HFF-Myc (cell line): ENCODE measurements around the gene PLD5.

ENCODE experiments used
- DNase-seq: peaks from one replicate; pipeline ENCODE4 v3.0.0-alpha.2; 2011; ENCODE audit warnings: low read depth; ENCODE audit errors: extremely low read depth
- H3K4me3 ChIP-seq: replicated peaks from 2 replicates; pipeline ENCODE4 v1.5.1; 2011; ENCODE audit warnings: low read depth, mild to moderate bottlenecking, control low read depth, low read length
- CTCF ChIP-seq: IDR thresholded peaks from 2 replicates; pipeline ENCODE4 v1.5.1; 2012; ENCODE audit warnings: mild to moderate bottlenecking, low read depth, low read length, control low read depth; ENCODE audit errors: missing control alignments

The PLD5 gene

GRCh38 chr1:242430956-242431355 lies 93.5 kb downstream of the PLD5 start:
- no peak overlapping the region for H3K4me3 ChIP-seq
- TF ChIP-seq CTCF, result no peak
- DNase-seq, result no peak

- DNase-seq, result no peak
- TF ChIP-seq CTCF, result no peak
- H3K4me3 ChIP-seq, result no peak overlapping the region
These were observed 95.9 kb downstream of the PLD5 start for GRCh38 chr1:242428399-242429190.

- no peak for TF ChIP-seq CTCF
- no peak for DNase-seq
- no peak overlapping the region for H3K4me3 ChIP-seq
These were observed 97.0 kb downstream of the PLD5 start for GRCh38 chr1:242427519-242427918.

- no peak overlapping the region for H3K4me3 ChIP-seq
- TF ChIP-seq CTCF, result no peak
- DNase-seq, result no peak
These were observed 98.1 kb downstream of the PLD5 start for GRCh38 chr1:242426271-242426905.

- no peak for DNase-seq
- TF ChIP-seq CTCF, result no peak
These were observed 99.3 kb downstream of the PLD5 start for GRCh38 chr1:242425232-242425631.

GRCh38 chr1:242416657-242417056 lies 107.8 kb downstream of the PLD5 start:
- no peak for DNase-seq
- no peak overlapping the region for H3K4me3 ChIP-seq
- TF ChIP-seq CTCF, result no peak

More at GRCh38 chr1:242425232-242425631, 99.3 kb downstream of the PLD5 start:
- H3K4me3 ChIP-seq, result no peak overlapping the region

GRCh38 chr1:242412921-242413320 lies 111.6 kb downstream of the PLD5 start:
- no peak for DNase-seq
- H3K4me3 ChIP-seq, result no peak overlapping the region
- no peak for TF ChIP-seq CTCF
